Endometrial microvascular endothelial cells (primary cell): Measurements from ENCODE around the gene MYO5A. TPM values are rescaled to one million over a fixed set of nuclear protein-coding genes. Genes with fewer than 3 reads are reported as not detected.

Experiments
- in situ Hi-C: cut with HindIII; loops from 2 replicates; pipeline ENCODE4 v1.10.0; 2017; ENCODE audit warnings: low sequenced_read_pairs, low pct_unique_long_range_greater_than_20kb; ENCODE audit errors: inconsistent ontology term
- total RNA-seq: library from RNA; depleted of rRNA; stranded (reverse); fragments of >200 nt; gene quantifications from one replicate; pipeline ENCODE4 v1.2.3, GENCODE V29; 2015; ENCODE audit errors: inconsistent ontology term

The MYO5A gene
- total RNA-seq, 1 donor from 2014 or later, result 75.4 TPM

- in situ Hi-C loops, result loop anchor here (25.0 kb wide), 1 partner anchor 90 kb away; no protein-coding TSS in a partner anchor
Measured at GRCh38 chr15:52352086-52352485, 176.6 kb downstream of the MYO5A start.

- in situ Hi-C loops, result loop anchor here (25.0 kb wide), 1 partner anchor 89 kb away; no protein-coding TSS in a partner anchor
Measured at GRCh38 chr15:52351206-52351908, 177.3 kb downstream of the MYO5A start.

- in situ Hi-C loops, result loop anchor here (25.0 kb wide), 1 partner anchor 88 kb away; no protein-coding TSS in a partner anchor
Measured at GRCh38 chr15:52350423-52350822, 178.3 kb downstream of the MYO5A start.

GRCh38 chr15:52349052-52349700, 179.5 kb downstream of the MYO5A start:
- in situ Hi-C loops, result no loop called here

GRCh38 chr15:52348056-52348745, 180.5 kb downstream of the MYO5A start:
- in situ Hi-C loops, result no loop called here

GRCh38 chr15:52344592-52344991, 184.1 kb downstream of the MYO5A start:
- in situ Hi-C loops, result no loop called here

- in situ Hi-C loops, result no loop called here
Measured at GRCh38 chr15:52343831-52344230, 184.8 kb downstream of the MYO5A start.

GRCh38 chr15:52340093-52340492, 188.6 kb downstream of the MYO5A start:
- in situ Hi-C loops, result no loop called here

- in situ Hi-C loops, result no loop called here
Measured at GRCh38 chr15:52338891-52339290, 189.8 kb downstream of the MYO5A start.

- in situ Hi-C loops, result no loop called here
Measured at GRCh38 chr15:52338058-52338457, 190.6 kb downstream of the MYO5A start.

- in situ Hi-C loops, result no loop called here
Measured at GRCh38 chr15:52337198-52337853, 191.4 kb downstream of the MYO5A start.

GRCh38 chr15:52336529-52336928, 192.2 kb downstream of the MYO5A start:
- in situ Hi-C loops, result no loop called here

GRCh38 chr15:52334491-52335160, 194.1 kb downstream of the MYO5A start:
- in situ Hi-C loops, result no loop called here

GRCh38 chr15:52331490-52332240, 197.0 kb downstream of the MYO5A start:
- in situ Hi-C loops, result no loop called here

GRCh38 chr15:52329987-52330386, 198.7 kb downstream of the MYO5A start:
- in situ Hi-C loops, result no loop called here

- in situ Hi-C loops, result no loop called here
Measured at GRCh38 chr15:52329150-52329549, 199.5 kb downstream of the MYO5A start.

- in situ Hi-C loops, result no loop called here
Measured at GRCh38 chr15:52328680-52329079, 200.0 kb downstream of the MYO5A start.

GRCh38 chr15:52326756-52327155, 201.9 kb downstream of the MYO5A start:
- in situ Hi-C loops, result no loop called here
